Left lung (tissue), 10 donors: ENCODE results near the gene TMEM169. TPM values are rescaled to one million over a fixed set of nuclear protein-coding genes. Genes with fewer than 3 reads are reported as not detected.
"Not testable (repeated sequence)": the region's sequence is repeated elsewhere in the genome, so short reads cannot be mapped to it uniquely, and the experiment has no call there.

Experiments used
- ATAC-seq: fragments of 200-7000 bp; cut with Tn5 transposase; one replicate; pipeline ENCODE4 v1.9.1; 2020; ENCODE audit warnings: moderate library complexity
- DNase-seq, 4 donors: peaks; one replicate each; pipeline ENCODE4 v3.0.0-alpha.2; 2013 to 2020
- H3K27ac ChIP-seq, 2 donors: fragments of 200-600 bp; sonication (generic) in 1 of 2; one replicate each; pipeline versions ENCODE4 v1.5.0 to v1.8.0; 2020 to 2021
- H3K27me3 ChIP-seq, 2 donors: fragments of 200-600 bp; sonication (generic) in 1 of 2; one replicate each; pipeline versions ENCODE4 v1.5.0 to v1.8.0; 2020 to 2021
- H3K36me3 ChIP-seq, 2 donors: fragments of 200-600 bp; sonication (generic) in 1 of 2; one replicate each; pipeline versions ENCODE4 v1.5.0 to v1.8.0; 2020 to 2021
- H3K4me1 ChIP-seq, 2 donors: fragments of 200-600 bp; one replicate each; pipeline ENCODE4 v1.8.0; 2021
- H3K4me3 ChIP-seq, 2 donors: fragments of 200-600 bp; sonication (generic) in 1 of 2; one replicate each; pipeline versions ENCODE4 v1.5.0 to v1.8.0; 2020 to 2021; ENCODE audit warnings: mild to moderate bottlenecking in 1 of 2
- H3K9me3 ChIP-seq, 2 donors: fragments of 200-600 bp; sonication (generic) in 1 of 2; one replicate each; pipeline versions ENCODE4 v1.5.0 to v1.8.0; 2020 to 2021
- CTCF ChIP-seq, 2 donors: fragments of 200-600 bp; sonication (generic) in 1 of 2; IDR thresholded peaks; one replicate each; pipeline versions ENCODE4 v1.5.0 to v1.8.0; 2021; ENCODE audit warnings: antibody characterized with exemption in 2 of 2
- intact Hi-C, 2 donors: fragments of 100-400 bp; cut with DNase I; formaldehyde crosslinking; loops; one replicate each; pipeline versions ENCODE4 v1.11.2 to v1.14.2; 2022
- polyA plus RNA-seq, 6 donors: library from polyadenylated mRNA; unstranded; fragments of 120-200 nt; gene quantifications; one replicate each; pipeline ENCODE4 v1.2.1, GENCODE V29; 2013; ENCODE audit not compliant: insufficient read length in 6 of 6
- total RNA-seq, 2 donors: library from RNA; stranded (reverse); fragmentation: NEBNext Ultra II Directional; extraction: Animal tissue kit (Norgen Biotek cat#: 25700); gene quantifications; one replicate each; pipeline ENCODE4 v1.2.1, GENCODE V29; 2021
- donor health status: DM: no; HTN: yes; CAD: no.
- donor health status: DM: no; HTN: no; CAD: no.

TMEM169 gene
- total and polyA plus RNA-seq, 8 donors: 0.66 to 1.8 (median 1.1) TPM

GRCh38 chr2:216074380-216074779 is 7.3 kb upstream of the TMEM169 start:
- Histone ChIP-seq H3K4me1 (peaks cover 3 to 15% of the 10 kb centered on the region in 2 donors), H3K36me3 (no peaks in the 10 kb centered on the region), H3K4me3 (no peak overlapping the region), H3K27ac (no peak overlapping the region), H3K9me3 (no peaks in the 10 kb centered on the region), H3K27me3 (no peaks in the 10 kb centered on the region)
- ATAC-seq: no peak
- intact Hi-C loops: no loop called here
- no peak for DNase-seq
- no peak for TF ChIP-seq CTCF (IDR thresholded peaks at IDR 0.05)

- H3K36me3 ChIP-seq: no peaks in the 10 kb centered on the region
- no peak for TF ChIP-seq CTCF (IDR thresholded peaks at IDR 0.05)
- peaks cover 3 to 18% of the 10 kb centered on the region in 2 donors for H3K4me1 ChIP-seq
- DNase-seq (no peak), ATAC-seq (no peak)
- H3K27ac ChIP-seq: no peak overlapping the region
- no peaks in the 10 kb centered on the region for H3K27me3 ChIP-seq
- H3K9me3 ChIP-seq: no peaks in the 10 kb centered on the region
- no peak overlapping the region for H3K4me3 ChIP-seq
- intact Hi-C loops: no loop called here
Measured at GRCh38 chr2:216074794-216075193, 6.9 kb upstream of the TMEM169 start.

- no peaks in the 10 kb centered on the region for H3K9me3 ChIP-seq
- H3K4me1 ChIP-seq: peaks cover 3 to 23% of the 10 kb centered on the region in 2 donors
- no peak for TF ChIP-seq CTCF (IDR thresholded peaks at IDR 0.05)
- H3K4me3 ChIP-seq: no peak overlapping the region
- ATAC-seq (peak; percentile 43), DNase-seq (no peak)
- no peak overlapping the region for H3K27ac ChIP-seq
- intact Hi-C loops: no loop called here
- no peaks in the 10 kb centered on the region for H3K27me3 ChIP-seq
- no peaks in the 10 kb centered on the region for H3K36me3 ChIP-seq
Measured at GRCh38 chr2:216075510-216076485, 5.9 kb upstream of the TMEM169 start.

- intact Hi-C loops: no loop called here
- Histone ChIP-seq H3K9me3 (no peaks in the 10 kb centered on the region), H3K27ac (peak overlapping the region in 1 of 2 donors; percentile 49), H3K4me1 (peaks cover 0 to 46% of the 10 kb centered on the region in 2 donors), H3K36me3 (no peaks in the 10 kb centered on the region), H3K4me3 (no peak overlapping the region), H3K27me3 (no peaks in the 10 kb centered on the region)
- ATAC-seq (no peak), DNase-seq (no peak)
- TF ChIP-seq CTCF (IDR thresholded peaks at IDR 0.05): no peak
Measured at GRCh38 chr2:216078776-216079175, 2.9 kb upstream of the TMEM169 start.

GRCh38 chr2:216080048-216080447 is 1.7 kb upstream of the TMEM169 start:
- DNase-seq, intact Hi-C loops, ATAC-seq, H3K4me3 ChIP-seq, H3K27me3 ChIP-seq, H3K9me3 ChIP-seq, H3K36me3 ChIP-seq, H3K27ac ChIP-seq: not testable (repeated sequence)
- H3K4me1 ChIP-seq: peaks cover 0 to 46% of the 10 kb centered on the region in 2 donors
